Measurements from ENCODE around the gene CRK. TPM values are rescaled to one million over a fixed set of nuclear protein-coding genes. Genes with fewer than 3 reads are reported as not detected.

CRK gene
- total RNA-seq, 1 donor from 2014 or later: 70.4 TPM

DNA sequence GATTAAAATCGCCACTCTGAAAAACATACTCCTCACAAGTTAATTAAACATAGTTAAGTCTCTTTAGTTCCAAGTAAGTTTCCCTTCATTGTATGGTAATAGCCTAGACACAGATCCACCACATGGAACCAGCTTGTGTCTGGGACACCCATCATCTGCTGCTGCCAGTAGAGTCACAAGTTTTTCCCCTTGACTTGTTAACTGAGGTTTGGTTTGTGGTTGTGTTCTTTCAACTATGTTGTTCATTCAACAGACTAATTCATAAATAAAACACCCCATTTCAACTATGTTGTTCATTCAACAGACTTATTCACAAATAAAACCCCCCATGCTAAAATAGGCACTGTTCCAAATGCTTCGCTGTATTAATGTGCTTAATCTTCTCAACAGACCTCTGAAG is 80.4 kb downstream of the CRK start:
- Mint-ChIP-seq H3K4me3 (ENCODE audit: unreplicated experiment) (no peak overlapping the region), H3K27ac (ENCODE audit: unreplicated experiment) (peak overlapping the region; percentile 92), H3K4me1 (ENCODE audit: low read depth) (peaks cover 82% of the 10 kb centered on the region)

DNA sequence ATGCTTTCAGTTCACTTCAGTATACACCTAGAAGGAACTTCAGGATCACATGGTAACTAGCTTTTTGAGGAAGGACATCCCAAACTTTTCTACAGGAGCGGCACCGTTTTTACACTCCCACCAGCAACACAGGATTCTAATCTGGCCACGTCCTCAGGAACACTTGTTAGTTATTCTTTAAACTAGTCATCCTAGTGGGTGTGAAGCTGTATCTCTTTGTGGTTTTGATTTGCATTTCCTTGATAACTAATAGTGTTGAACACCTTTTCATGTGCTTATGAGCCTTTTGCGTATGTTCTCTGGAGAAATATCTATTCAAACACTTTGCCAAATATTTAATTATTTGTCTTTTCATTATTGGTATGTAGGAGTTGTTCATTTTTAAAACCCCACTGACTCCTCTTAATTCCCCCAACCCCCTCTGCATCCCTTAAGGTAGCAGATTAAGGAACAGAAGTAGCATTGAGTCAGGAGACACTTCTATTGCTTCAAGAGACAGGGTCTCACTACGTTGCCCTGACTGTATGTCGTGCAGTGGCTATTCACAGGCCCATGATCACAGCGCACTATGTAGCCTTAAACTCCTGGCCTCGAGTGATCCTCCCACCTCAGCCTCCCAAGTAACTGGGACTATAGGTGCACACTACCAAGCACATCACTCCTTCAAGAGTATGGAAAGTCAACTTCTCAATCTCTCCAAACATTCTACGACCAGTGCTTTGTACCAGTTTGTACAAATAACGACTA is 81.4 kb downstream of the CRK start:
- DNase-seq (ENCODE audit: low spot score): no peak
- Mint-ChIP-seq H3K4me1 (ENCODE audit: low read depth) (peaks cover 72% of the 10 kb centered on the region), H3K36me3 (ENCODE audit: low read depth) (peaks cover 2% of the 10 kb centered on the region), H3K27ac (ENCODE audit: unreplicated experiment) (no peak overlapping the region), H3K4me3 (ENCODE audit: unreplicated experiment) (no peak overlapping the region), H3K9me3 (ENCODE audit: low read depth) (no peaks in the 10 kb centered on the region), H3K27me3 (ENCODE audit: low read depth) (no peaks in the 10 kb centered on the region)
- TF ChIP-seq, protein P1, sequence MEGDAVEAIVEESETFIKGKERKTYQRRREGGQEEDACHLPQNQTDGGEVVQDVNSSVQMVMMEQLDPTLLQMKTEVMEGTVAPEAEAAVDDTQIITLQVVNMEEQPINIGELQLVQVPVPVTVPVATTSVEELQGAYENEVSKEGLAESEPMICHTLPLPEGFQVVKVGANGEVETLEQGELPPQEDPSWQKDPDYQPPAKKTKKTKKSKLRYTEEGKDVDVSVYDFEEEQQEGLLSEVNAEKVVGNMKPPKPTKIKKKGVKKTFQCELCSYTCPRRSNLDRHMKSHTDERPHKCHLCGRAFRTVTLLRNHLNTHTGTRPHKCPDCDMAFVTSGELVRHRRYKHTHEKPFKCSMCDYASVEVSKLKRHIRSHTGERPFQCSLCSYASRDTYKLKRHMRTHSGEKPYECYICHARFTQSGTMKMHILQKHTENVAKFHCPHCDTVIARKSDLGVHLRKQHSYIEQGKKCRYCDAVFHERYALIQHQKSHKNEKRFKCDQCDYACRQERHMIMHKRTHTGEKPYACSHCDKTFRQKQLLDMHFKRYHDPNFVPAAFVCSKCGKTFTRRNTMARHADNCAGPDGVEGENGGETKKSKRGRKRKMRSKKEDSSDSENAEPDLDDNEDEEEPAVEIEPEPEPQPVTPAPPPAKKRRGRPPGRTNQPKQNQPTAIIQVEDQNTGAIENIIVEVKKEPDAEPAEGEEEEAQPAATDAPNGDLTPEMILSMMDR (IDR thresholded peaks at IDR 0.05): no peak

More for the DNA sequence above, 80.4 kb downstream of the CRK start:
- H3K9me3 Mint-ChIP-seq (ENCODE audit: low read depth): no peaks in the 10 kb centered on the region
- H3K27me3 Mint-ChIP-seq (ENCODE audit: low read depth): no peaks in the 10 kb centered on the region
- DNase-seq (ENCODE audit: low spot score): no peak
- H3K36me3 Mint-ChIP-seq (ENCODE audit: low read depth): peaks cover 2% of the 10 kb centered on the region
- TF ChIP-seq, protein P1 (IDR thresholded peaks at IDR 0.05): no peak

DNA sequence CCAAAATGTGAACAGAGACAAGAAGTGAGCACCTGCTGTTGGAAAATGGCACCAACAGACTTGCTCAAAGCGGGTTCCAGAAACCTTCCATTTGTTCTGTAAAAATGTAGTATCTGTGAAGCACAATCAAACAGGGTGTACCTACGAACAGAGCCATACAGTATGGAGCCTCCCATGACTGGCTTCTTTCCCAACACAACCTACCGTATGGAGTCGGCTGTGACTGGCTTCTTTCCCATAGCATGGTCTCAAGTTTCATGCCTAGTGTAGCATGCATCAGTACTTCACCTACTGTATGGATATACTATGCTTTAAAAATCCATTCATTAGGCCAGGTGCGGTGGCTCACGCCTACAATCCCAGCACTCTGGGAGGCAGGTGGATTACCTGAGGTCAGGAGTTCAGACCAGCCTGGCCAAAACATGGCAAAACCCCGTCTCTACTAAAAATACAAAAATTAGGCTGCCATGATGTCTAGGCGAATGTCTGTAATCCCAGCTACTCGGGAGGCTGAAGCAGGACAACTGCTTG is 82.3 kb downstream of the CRK start:
- Mint-ChIP-seq H3K27me3 (ENCODE audit: low read depth) (no peaks in the 10 kb centered on the region), H3K4me3 (ENCODE audit: unreplicated experiment) (no peak overlapping the region), H3K27ac (ENCODE audit: unreplicated experiment) (no peak overlapping the region), H3K4me1 (ENCODE audit: low read depth) (peaks cover 67% of the 10 kb centered on the region), H3K9me3 (ENCODE audit: low read depth) (no peaks in the 10 kb centered on the region), H3K36me3 (ENCODE audit: low read depth) (peaks cover 3% of the 10 kb centered on the region)
- DNase-seq (ENCODE audit: low spot score): no peak
- TF ChIP-seq, protein P1 (IDR thresholded peaks at IDR 0.05): no peak

DNA sequence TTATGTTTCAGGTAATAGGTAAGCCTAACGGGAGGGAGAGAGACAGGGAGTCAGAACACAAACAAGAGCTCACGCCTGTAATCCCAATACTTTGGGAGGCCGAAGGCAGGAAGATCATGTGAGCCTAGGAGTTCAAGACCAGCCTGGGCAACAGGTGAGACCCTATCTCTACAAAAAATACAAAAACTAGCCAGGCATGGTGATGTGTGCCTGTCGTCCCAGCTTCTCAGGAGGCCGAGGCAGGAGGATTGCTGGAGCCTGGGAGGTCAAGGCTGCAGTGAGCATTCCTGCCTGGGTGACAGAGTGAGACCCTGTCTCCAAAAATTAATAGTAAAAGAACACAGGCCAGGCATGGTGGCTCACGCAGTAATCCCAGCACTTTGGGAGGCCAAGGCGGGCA is 83.4 kb downstream of the CRK start:
- TF ChIP-seq, protein P1 (IDR thresholded peaks at IDR 0.05): no peak
- Mint-ChIP-seq H3K4me1 (ENCODE audit: low read depth) (peaks cover 56% of the 10 kb centered on the region), H3K9me3 (ENCODE audit: low read depth) (no peaks in the 10 kb centered on the region), H3K4me3 (ENCODE audit: unreplicated experiment) (no peak overlapping the region), H3K36me3 (ENCODE audit: low read depth) (peaks cover 3% of the 10 kb centered on the region), H3K27ac (ENCODE audit: unreplicated experiment) (peak overlapping the region; percentile 20), H3K27me3 (ENCODE audit: low read depth) (no peaks in the 10 kb centered on the region)
- DNase-seq (ENCODE audit: low spot score): no peak

DNA sequence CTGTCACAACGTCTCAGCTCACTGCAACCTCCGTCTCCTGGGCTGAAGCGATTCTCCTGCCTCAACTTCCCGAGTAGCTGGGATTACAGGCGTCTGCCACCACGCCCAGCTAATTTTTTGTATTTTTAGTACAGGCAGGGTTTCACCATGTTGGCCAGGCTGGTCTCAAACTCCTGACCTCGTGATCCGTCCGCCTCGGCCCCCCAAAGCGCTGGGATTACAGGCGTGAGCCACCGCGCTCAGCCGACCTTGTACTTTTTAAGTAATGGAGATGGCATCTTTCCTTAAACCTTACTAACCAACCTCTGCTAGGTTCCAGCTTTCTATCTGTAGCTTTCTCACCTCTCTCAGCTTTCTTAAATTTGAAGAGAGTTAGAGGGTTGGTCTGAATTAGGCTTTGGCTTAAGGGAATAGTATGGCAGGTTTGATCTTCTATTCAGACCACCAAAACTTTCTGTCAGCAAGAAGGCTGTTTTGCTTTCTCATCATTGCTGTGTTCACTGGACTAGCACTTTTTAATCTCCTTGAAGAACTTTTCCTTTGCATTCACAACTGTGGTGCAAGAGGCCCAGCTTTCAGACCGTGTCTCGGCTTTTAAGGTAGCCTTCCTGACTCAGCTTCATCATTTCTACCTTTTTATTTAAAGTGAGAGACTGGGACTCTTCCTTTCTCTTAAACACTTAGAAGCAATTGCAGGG is 84.0 kb downstream of the CRK start:
- Mint-ChIP-seq H3K36me3 (ENCODE audit: low read depth) (peaks cover 3% of the 10 kb centered on the region), H3K27me3 (ENCODE audit: low read depth) (no peaks in the 10 kb centered on the region), H3K9me3 (ENCODE audit: low read depth) (no peaks in the 10 kb centered on the region), H3K4me3 (ENCODE audit: unreplicated experiment) (no peak overlapping the region), H3K4me1 (ENCODE audit: low read depth) (peaks cover 56% of the 10 kb centered on the region), H3K27ac (ENCODE audit: unreplicated experiment) (peak overlapping the region; percentile 20)
- DNase-seq (ENCODE audit: low spot score): no peak
- TF ChIP-seq, protein P1 (IDR thresholded peaks at IDR 0.05): no peak

All from chondrocyte (in vitro differentiated cells).